Fibroblast of lung (primary cell): ENCODE data around the gene ACP6.

Experiments used
- EZH2 ChIP-seq: IDR thresholded peaks from 2 replicates; pipeline ENCODE4 v1.5.1; 2012; ENCODE audit warnings: low read length, control low read depth, mild to moderate bottlenecking; ENCODE audit errors: missing control alignments
- TF ChIP-seq, protein P1 (sequence below), 2 donors: IDR thresholded peaks in 1 of 2; conservative IDR thresholded peaks in 1 of 2; 1 replicate in 1 of 2; 2 replicates in 1 of 2; pipeline ENCODE4 v1.5.1; 2011 to 2012; ENCODE audit warnings: low read length in 2 of 2, control low read depth in 1 of 2, inconsistent platforms in 1 of 2, low read depth in 1 of 2, mild to moderate bottlenecking in 1 of 2

DNA sequence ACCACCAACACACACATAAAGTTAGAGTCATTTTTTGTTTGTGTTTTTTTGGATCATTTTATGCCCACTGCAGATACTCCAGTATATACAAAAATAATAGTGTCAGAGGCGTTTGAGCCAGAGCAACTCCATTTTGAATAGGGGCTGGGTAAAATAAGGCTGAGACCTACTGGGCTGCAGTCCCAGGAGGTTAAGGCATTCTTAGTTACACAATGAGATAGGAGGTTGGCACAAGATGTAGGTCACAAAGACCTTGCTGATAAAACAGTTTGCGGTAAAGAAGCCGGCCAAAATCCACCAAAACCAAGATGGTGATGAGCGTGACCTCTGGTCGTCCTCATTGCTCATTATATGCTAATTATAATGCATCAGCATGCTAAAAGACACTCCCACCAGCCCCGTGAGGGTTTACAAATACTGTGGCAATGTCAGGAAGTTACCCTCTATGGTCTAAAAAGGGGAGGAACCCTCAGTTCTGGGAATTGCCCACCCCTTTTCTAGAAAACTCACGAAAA is 49.4 kb upstream of the ACP6 start:
- TF ChIP-seq, protein P1, sequence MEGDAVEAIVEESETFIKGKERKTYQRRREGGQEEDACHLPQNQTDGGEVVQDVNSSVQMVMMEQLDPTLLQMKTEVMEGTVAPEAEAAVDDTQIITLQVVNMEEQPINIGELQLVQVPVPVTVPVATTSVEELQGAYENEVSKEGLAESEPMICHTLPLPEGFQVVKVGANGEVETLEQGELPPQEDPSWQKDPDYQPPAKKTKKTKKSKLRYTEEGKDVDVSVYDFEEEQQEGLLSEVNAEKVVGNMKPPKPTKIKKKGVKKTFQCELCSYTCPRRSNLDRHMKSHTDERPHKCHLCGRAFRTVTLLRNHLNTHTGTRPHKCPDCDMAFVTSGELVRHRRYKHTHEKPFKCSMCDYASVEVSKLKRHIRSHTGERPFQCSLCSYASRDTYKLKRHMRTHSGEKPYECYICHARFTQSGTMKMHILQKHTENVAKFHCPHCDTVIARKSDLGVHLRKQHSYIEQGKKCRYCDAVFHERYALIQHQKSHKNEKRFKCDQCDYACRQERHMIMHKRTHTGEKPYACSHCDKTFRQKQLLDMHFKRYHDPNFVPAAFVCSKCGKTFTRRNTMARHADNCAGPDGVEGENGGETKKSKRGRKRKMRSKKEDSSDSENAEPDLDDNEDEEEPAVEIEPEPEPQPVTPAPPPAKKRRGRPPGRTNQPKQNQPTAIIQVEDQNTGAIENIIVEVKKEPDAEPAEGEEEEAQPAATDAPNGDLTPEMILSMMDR (conservative IDR thresholded peaks at IDR 0.05 in 1 of 2, IDR thresholded peaks at IDR 0.05 in 1 of 2; ENCODE audit: low read depth in 1 of 2, low read length in 2 of 2) = no peak
- TF ChIP-seq EZH2 = no peak
